Lung (tissue), 12 donors: ENCODE measurements around the gene ASCC3. TPM values are rescaled to one million over a fixed set of nuclear protein-coding genes. Genes with fewer than 3 reads are reported as not detected.

Source experiments
- ATAC-seq: fragments of 200-7000 bp; cut with Tn5 transposase; one replicate; pipeline ENCODE4 v1.9.1; 2020; ENCODE audit warnings: moderate number of reproducible peaks; ENCODE audit not compliant: insufficient read depth, low FRiP score
- DNase-seq, 3 donors: peaks; one replicate each; pipeline ENCODE4 v3.0.0-alpha.2; 2013 to 2017
- H3K27ac ChIP-seq, 2 donors: one replicate each; pipeline ENCODE4 v1.5.1; 2013; ENCODE audit warnings: mild to moderate bottlenecking in 2 of 2, moderate library complexity in 2 of 2, control low read depth in 1 of 2, inconsistent platforms in 1 of 2, low read depth in 1 of 2, low read length in 1 of 2
- H3K27me3 ChIP-seq, 3 donors: one replicate each; pipeline ENCODE4 v1.5.1; 2013; ENCODE audit warnings: low read length in 2 of 3; ENCODE audit not compliant: control insufficient read depth in 3 of 3, insufficient read depth in 3 of 3
- H3K36me3 ChIP-seq, 4 donors: one replicate each; pipeline ENCODE4 v1.5.1; 2013; ENCODE audit warnings: low read length in 4 of 4, mild to moderate bottlenecking in 1 of 4, moderate library complexity in 1 of 4; ENCODE audit not compliant: control insufficient read depth in 4 of 4, insufficient read depth in 4 of 4
- H3K4me1 ChIP-seq, 5 donors: one replicate each; pipeline ENCODE4 v1.5.1; 2013; ENCODE audit warnings: low read length in 5 of 5, mild to moderate bottlenecking in 2 of 5, moderate library complexity in 1 of 5; ENCODE audit not compliant: control insufficient read depth in 5 of 5, insufficient read depth in 5 of 5
- H3K4me3 ChIP-seq: one replicate; pipeline ENCODE4 v1.5.1; 2013; ENCODE audit warnings: mild to moderate bottlenecking, control low read depth, moderate library complexity
- H3K9ac ChIP-seq, 2 donors: one replicate each; pipeline ENCODE4 v1.5.1; 2013; ENCODE audit warnings: low read length in 2 of 2, control low read depth in 1 of 2; ENCODE audit not compliant: insufficient read depth in 1 of 2
- H3K9me3 ChIP-seq, 4 donors: one replicate each; pipeline ENCODE4 v1.5.1; 2013; ENCODE audit warnings: low read length in 3 of 4, mild to moderate bottlenecking in 1 of 4, moderate library complexity in 1 of 4; ENCODE audit not compliant: control insufficient read depth in 4 of 4, insufficient read depth in 3 of 4
- WGBS, 2 donors: extraction: QIAGEN DNeasy Blood & Tissue Kit; methylation state at CpG; one replicate each; pipeline ENCODE4 v1.1.7; 2013; 5-methylcytosine and 5-hydroxymethylcytosine counted together
- polyA plus RNA-seq, 2 donors: library from polyadenylated mRNA; stranded (reverse); fragments of 200-250 nt; gene quantifications; one replicate each; pipeline ENCODE4 v1.2.1, GENCODE V29; 2013
- total RNA-seq, 2 donors: library from RNA; depleted of rRNA in 1 of 2; stranded (reverse); fragments of >200 nt in 1 of 2; gene quantifications; one replicate each; pipeline ENCODE4 v1.2.1, GENCODE V29; 2014 to 2021
- TF ChIP-seq, protein P1 (sequence below): IDR thresholded peaks from 2 replicates; pipeline ENCODE4 v1.5.1; 2012; ENCODE audit warnings: mild to moderate bottlenecking; ENCODE audit errors: control extremely low read depth, extremely low read depth
- donor health status: control.
- donor health status: control.
- donor health status: Bipolar disorder and iron deficiency.
- donor health status: healthy.
- donor health status: DM: yes; HTN: yes; CAD: no.

ASCC3 gene
- total and polyA plus RNA-seq, 4 donors = 5.3 to 49.2 (median 22.0) TPM

DNA sequence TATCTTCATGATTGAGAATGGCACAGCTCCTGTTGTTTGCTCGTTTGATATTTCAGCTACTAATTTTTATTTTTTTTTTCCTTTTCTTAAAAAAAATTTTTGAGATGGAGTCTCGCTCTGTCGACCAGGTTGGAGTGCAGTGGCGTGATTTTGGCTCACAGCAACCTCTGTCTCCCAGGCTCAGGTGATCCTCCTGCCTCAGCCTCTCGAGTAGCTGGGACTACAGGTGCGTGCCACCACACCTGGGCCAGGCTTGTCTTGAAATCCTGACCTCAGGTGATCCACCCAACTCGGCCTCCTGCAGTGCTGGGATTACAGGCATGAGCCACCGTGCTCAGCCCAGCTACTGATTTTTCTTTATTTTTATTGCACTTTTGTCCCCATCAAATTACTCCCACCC, 266.2 kb downstream of the ASCC3 start:
- H3K9me3 ChIP-seq = no peaks in the 10 kb centered on the region
- H3K36me3 ChIP-seq = peaks cover 0 to 3% (median 1%) of the 10 kb centered on the region in 4 donors
- DNase-seq (no peak), ATAC-seq (no peak)
- no peaks in the 10 kb centered on the region for H3K27me3 ChIP-seq
- 97 to 98% methylated on average over 8 of the region's 8 CpGs for WGBS, 2 donors
- H3K4me3 ChIP-seq = no peak overlapping the region
- TF ChIP-seq, protein P1, sequence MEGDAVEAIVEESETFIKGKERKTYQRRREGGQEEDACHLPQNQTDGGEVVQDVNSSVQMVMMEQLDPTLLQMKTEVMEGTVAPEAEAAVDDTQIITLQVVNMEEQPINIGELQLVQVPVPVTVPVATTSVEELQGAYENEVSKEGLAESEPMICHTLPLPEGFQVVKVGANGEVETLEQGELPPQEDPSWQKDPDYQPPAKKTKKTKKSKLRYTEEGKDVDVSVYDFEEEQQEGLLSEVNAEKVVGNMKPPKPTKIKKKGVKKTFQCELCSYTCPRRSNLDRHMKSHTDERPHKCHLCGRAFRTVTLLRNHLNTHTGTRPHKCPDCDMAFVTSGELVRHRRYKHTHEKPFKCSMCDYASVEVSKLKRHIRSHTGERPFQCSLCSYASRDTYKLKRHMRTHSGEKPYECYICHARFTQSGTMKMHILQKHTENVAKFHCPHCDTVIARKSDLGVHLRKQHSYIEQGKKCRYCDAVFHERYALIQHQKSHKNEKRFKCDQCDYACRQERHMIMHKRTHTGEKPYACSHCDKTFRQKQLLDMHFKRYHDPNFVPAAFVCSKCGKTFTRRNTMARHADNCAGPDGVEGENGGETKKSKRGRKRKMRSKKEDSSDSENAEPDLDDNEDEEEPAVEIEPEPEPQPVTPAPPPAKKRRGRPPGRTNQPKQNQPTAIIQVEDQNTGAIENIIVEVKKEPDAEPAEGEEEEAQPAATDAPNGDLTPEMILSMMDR = no peak
- H3K4me1 ChIP-seq = no peaks in the 10 kb centered on the region
- H3K9ac ChIP-seq = no peak overlapping the region
- H3K27ac ChIP-seq = no peak overlapping the region

DNA sequence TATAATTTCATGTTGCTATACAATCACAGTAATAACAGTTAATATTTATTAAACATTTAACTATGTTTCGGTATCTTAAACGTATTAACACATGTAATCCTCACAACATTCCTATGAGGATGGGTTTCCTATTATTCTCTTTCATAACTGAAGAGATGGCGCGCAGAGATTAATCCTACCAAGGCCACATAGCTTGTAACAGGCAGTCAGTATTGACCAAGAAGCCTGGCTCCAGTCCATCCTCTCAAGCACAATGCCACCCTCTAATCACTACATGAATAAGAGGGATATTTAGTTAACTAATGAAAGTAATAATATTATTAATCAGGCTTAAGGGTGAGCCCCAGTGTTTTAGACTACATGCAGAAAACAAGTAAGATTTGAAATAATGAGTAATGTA, 266.7 kb downstream of the ASCC3 start:
- Histone ChIP-seq H3K27ac (no peak overlapping the region), H3K4me3 (no peak overlapping the region), H3K36me3 (peaks cover 0 to 3% (median 1%) of the 10 kb centered on the region in 4 donors), H3K9me3 (no peaks in the 10 kb centered on the region), H3K9ac (no peak overlapping the region), H3K4me1 (no peaks in the 10 kb centered on the region), H3K27me3 (no peaks in the 10 kb centered on the region)
- no peak for DNase-seq
- no peak for ATAC-seq
- 98% methylated on average over 4 of the region's 4 CpGs for WGBS, 2 donors
- TF ChIP-seq, protein P1 = no peak

DNA sequence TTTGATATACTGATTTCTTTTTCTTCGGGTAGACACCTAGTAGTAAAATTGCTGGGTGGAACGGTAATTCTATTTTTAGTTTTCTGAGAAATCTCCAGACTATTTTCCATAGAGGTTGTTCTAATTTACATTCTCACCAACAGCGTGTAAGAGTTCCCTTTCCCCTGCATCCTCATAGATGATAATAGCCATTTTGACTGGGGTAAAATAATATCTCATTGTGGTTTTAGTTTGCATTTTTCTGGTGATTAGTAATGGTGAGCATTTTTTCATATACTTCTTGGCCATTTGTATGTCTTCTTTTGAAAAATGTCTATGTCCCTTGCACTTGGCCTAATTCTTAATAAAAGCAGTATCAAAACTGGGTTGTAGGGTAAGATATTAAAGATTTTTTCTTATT, 267.5 kb downstream of the ASCC3 start:
- no peak overlapping the region for H3K27ac ChIP-seq
- no peaks in the 10 kb centered on the region for H3K4me1 ChIP-seq
- no peak overlapping the region for H3K4me3 ChIP-seq
- ATAC-seq (no peak), DNase-seq (no peak)
- H3K27me3 ChIP-seq = no peaks in the 10 kb centered on the region
- no peak overlapping the region for H3K9ac ChIP-seq
- 97 to 98% methylated on average over 3 of the region's 3 CpGs for WGBS, 2 donors
- no peaks in the 10 kb centered on the region for H3K9me3 ChIP-seq
- peaks cover 0 to 3% (median 1%) of the 10 kb centered on the region in 4 donors for H3K36me3 ChIP-seq
- TF ChIP-seq, protein P1 = no peak

DNA sequence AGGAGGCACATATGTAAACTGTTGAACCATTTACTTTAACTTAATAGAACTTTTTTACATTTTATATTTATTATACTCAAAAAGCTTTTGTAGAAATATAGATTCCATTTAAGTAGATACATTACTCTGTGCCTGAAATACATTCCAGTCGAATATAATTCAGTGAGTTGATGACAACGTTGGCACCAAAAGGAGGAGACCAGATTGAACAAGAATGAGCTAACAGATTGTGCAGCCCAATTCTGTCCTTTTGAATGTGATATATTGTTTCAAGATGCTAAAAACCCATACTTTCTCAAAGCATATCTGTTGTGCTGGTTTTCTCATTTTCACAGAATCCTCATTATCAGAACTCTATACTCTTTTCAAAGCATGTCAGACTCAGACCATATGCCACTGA, 269.0 kb downstream of the ASCC3 start:
- H3K4me3 ChIP-seq = no peak overlapping the region
- DNase-seq (no peak), ATAC-seq (no peak)
- no peaks in the 10 kb centered on the region for H3K27me3 ChIP-seq
- H3K27ac ChIP-seq = no peak overlapping the region
- TF ChIP-seq, protein P1 = no peak
- no peaks in the 10 kb centered on the region for H3K36me3 ChIP-seq
- H3K9me3 ChIP-seq = no peaks in the 10 kb centered on the region
- no peaks in the 10 kb centered on the region for H3K4me1 ChIP-seq
- 88 to 91% methylated on average over 2 of the region's 2 CpGs for WGBS, 2 donors
- no peak overlapping the region for H3K9ac ChIP-seq
